Posterior cingulate gyrus (tissue), 11 donors: ENCODE results near the gene SAPCD2.

ENCODE experiments used
- DNase-seq, 10 donors: peaks; one replicate each; pipeline versions ENCODE4 v3.0.0 to v3.0.0-alpha.2; 2020 to 2021; ENCODE audit warnings: mixed read lengths in 3 of 10
- intact Hi-C: fragments of 100-400 bp; cut with DNase I; formaldehyde crosslinking; loops from one replicate; pipeline ENCODE4 v1.15.1; 2023

SAPCD2 gene

DNA sequence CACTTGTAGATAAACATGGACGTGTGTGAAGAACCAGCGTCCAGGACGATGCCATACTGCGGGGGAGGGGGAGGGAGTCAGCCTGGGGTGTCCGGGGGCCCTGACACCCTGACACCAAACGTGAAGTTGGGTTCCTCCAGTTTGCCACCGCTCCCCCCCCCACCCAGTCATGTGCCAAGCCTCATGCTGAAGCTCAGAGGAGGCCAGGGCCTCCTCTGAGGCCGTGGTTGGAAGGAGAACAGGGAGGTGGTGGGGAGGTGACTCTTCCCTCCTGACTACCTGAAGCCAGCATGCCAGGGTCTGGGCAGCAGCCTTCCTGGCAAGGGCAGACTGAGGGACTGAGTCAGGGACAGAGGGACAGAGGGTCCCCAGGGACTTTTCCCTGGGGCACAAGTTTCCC lies 18.1 kb downstream of the SAPCD2 start:
- intact Hi-C loops, result no loop called here
- DNase-seq, result no peak

DNA sequence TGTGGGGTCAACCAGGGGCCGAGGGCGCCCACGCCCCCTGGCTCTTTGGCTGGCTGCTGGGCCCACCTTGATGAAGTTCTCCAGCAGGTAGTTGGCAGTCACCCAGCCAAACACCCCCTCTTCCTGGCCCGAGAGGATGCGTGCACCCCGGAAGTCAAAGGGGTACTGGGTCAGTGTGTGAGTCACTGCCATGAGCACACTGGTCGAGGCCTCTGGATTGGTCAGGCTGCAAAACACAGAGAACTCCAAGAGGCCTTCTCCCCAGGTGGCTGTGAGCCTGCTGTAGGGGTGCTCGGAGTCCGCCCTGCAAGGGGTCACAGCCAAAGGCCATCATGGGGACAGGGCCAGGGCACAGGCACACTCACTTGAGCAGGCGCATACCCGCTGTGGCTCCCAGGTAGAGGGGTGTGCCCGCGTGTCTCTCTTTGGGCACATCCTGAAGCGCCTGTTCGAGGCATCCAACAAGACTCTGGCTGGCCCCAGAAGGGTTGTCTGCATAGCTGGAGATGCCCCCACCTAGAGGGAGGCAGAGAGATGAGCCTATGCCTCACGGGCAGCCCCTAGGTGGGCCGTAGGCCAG lies 19.1 kb downstream of the SAPCD2 start:
- DNase-seq, result no peak
- intact Hi-C loops, result no loop called here

GRCh38 chr9:137050570-137050969 lies 19.8 kb downstream of the SAPCD2 start:
- intact Hi-C loops, result no loop called here
- no peak for DNase-seq

DNA sequence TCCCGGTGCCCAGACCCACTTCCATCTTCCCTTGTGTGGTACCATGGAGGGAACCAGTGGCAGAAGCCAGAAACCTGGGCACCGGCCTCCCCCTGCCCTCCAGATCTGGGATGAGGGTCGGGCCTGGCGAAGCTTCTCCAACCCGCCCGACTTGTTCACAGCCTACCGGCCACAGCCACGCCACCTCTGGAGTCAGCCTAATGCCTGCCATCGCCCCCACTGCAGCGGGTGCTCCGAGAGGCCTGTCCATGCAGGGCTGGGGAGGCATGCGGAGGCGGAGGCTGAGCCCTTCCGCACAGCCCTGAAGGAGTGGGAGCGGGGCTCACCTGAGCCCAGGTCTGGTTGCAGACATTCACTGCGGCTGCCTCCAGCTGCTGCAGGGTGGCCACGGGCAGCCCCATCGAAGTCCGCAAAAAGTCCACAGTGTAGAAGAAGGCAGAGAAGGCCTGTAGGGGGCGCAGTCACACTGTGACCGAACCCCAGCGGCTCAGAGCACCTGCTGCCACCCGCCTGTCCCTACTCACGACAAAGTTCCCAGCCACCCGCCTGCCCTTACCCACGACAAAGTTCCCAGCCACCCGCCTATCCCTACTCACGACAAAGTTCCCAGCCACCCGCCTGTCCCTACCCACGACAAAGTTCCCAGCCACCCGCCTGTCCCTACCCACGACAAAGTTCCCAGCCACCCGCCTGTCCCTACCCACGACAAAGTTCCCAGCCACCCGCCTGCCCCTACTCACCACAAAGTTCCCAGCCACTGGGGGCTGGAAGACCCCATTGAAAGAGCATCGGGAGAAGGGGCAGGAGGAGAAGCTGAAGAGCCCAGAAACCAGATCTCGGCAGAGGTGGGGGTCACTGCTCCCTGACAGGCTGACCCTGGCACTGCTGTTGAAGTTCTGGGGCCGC lies 20.6 kb downstream of the SAPCD2 start:
- intact Hi-C loops, result loop anchor here (2.0 kb wide), 1 partner anchor 15 kb away; no protein-coding TSS in a partner anchor
- peak in 7 of 10 donors; percentile 70 to 95 (median 75) for DNase-seq

DNA sequence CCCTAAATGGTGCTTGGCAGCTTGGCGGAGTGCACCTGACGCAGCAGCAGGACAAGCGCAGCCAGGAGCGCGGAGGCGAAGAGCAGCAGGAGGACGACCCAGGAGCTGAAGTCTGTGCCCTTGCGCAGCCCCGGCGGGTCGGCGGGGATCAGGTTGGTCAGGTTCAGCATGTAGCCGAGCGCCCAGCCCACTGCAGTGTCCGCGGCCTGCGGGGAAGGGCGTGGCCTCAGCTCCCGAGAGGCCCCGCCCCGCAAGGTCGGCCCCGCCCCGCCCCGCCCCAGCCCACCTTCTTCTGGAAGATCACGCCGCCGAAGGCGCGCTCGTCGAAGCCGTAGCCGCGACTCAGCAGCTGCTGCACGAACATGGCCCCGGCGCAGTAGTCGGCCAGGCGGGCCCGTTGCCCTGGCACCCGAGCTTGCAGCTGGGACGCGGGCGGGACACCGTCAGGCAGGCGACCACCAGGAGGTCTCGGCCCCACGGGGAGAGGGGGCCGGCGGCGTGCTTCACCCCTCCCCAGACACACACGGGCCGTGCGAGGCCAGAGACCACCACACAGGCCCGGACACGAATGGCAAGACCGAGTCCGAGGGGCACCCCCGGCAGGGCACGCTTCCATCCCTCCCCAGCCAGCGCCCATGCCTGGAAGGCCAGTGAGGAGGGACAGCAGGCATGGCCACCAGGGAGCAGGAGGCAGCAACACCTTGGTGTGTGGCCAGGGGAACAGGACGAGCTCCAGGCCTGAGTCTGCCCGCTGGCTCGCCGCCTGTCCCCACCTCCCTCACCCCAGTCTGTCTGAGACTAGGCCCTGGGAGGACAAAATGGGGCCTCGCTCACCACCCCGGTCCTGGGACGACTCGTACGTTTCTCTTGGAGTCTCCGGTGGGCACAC lies 21.5 kb downstream of the SAPCD2 start:
- intact Hi-C loops, result loop anchor here (2.0 kb wide), 1 partner anchor 16 kb away; no protein-coding TSS in a partner anchor
- peak in 1 of 10 donors; percentile 41 for DNase-seq

DNA sequence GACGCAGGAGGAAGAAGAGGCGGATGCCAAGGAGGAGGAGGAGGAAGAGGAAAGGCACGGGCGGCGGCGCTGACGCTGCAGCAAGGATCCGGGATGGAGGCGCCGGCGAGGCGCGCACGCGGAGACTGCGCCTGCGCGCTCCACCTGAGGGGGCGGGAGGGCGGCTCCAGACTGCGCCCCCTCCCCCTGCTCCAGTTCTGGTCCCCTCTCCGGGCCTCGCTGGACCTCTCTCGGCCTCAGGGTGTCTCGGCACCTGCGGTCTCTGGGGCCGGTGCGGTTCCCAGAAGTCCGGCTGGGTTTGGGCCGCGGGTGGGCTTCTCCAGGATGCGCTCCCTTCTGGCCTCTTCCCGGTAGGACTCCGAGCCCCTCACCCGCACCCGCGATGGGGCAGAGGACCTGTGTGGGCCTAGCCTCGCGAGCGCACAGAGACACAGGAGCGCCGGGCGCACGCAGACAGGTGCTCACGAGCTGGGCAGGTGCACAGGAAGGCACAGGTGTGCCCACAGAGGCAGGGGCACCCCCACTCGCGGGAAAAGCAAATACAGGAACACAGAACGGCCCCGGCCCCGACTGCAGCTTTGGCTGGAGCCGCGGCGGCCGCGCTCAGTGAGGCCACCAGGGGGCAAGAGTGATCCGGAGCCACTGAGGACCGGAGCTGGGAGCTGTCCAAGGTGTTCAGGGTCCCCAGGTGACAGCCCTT lies 24.1 kb downstream of the SAPCD2 start, which contains the start of gene NPDC1:
Gene NPDC1 (minus strand): TSS at position 90 of the 700 bp plus-strand sequence. CDS start 188 bp downstream, outside the sequence.
- DNase-seq, result peak in 9 of 10 donors; percentile 72 to 96 (median 80)
- intact Hi-C loops, result no loop called here

- intact Hi-C loops, result no loop called here
- peak in 2 of 10 donors; percentile 89 to 93 for DNase-seq
Measured at GRCh38 chr9:137045294-137046087, 24.9 kb downstream of the SAPCD2 start.

DNA sequence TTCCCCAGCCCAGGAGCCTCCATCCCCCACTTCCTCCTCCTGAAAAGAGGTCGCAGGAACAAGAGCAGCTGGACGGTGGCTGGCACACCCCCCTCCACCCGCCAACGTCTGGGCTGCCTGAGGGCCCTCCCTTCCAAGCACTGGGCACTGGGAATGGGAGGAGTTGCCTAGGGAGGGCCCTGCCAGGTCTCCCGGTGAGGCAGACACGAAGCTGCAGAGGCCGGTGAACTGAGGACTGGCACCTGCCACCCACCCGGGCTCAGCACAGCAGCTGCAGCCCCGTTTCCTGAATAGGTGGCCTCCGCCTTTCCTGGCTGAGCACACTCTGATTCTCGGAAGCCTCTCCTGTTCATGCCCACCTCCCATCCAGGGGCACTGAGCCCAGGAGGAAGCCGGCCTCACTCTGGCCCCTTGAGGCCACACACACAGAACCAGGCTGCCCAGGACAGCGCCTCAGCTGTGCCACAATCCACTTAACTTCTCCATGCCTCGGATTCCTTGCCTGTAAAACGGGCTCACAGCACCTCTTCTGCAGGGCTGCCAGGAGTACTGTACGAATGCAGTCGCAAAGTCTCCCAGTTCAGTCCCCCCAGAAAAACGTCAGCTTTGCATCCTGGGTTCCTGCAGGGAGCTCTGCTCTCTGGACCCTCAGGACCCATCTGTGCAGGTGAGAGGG lies 25.7 kb downstream of the SAPCD2 start:
- DNase-seq, result peak in 5 of 10 donors; percentile 58 to 92 (median 86)
- intact Hi-C loops, result no loop called here

DNA sequence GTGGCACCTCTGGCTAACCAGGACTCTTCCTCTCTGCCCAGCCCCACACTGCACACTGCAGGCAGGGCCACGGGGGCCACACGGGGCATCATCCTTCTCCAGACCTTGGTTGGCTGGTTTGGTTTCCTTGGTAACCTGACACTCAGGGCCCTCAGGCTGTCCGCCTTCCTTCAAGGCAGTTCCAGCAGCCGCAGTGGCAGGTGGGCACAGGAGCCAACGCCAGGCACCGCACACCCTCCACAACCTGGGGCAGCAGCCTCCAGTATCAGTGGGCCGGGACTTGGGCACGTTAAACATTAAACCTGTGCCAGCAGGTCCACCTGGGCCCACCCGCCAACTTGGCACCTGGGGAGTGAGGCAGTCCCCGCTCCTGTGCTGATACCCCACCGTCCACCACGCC lies 26.3 kb downstream of the SAPCD2 start:
- intact Hi-C loops, result no loop called here
- DNase-seq, result no peak

- intact Hi-C loops, result no loop called here
- DNase-seq, result no peak
Measured at GRCh38 chr9:137042751-137043727, 27.3 kb downstream of the SAPCD2 start.

DNA sequence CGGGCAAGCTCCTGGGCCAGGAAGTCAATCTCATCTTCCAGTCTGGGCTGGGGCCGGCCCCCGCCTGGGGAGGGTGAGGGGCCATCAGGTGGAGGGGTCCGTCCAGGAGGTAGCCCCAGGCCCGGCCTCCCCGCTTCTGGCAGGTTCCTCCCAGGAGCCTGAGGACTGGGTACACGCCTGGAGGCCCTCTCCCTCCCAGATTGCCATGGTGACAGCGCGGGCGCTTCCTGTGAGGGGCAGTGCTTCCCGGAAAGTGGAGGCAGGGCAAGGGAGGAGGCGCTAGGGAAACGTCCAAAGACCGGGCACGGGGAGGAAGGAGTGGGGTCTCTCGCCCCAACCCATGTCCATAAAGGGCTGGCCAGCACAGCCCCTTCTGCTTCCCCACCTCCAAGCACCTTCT lies 29.2 kb downstream of the SAPCD2 start:
- DNase-seq, result no peak
- intact Hi-C loops, result no loop called here

- intact Hi-C loops, result no loop called here
- no peak for DNase-seq
Measured at GRCh38 chr9:137040568-137040967, 29.8 kb downstream of the SAPCD2 start.

GRCh38 chr9:137039611-137040366 lies 30.6 kb downstream of the SAPCD2 start:
- no peak for DNase-seq
- intact Hi-C loops, result no loop called here

GRCh38 chr9:137038916-137039315 lies 31.4 kb downstream of the SAPCD2 start:
- intact Hi-C loops, result no loop called here
- DNase-seq, result no peak

DNA sequence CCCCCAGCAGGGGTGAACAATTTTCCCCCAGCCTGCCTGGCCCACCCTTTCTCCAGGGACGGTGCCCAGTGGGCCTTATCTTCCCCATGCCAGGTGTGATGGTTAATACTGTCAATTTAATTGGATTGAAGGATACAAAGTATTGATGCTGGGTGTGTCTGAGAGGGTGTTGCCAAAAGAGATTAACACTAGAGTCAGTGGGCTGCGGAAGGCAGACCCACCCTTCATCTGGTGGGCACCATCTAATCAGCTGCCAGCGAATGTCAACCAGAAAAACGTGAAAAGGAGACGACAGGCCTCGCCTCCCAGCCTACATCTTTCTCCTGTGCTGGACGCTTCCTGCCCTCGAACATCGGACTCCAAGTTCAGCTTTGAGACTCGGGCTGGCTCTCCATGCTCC lies 32.9 kb downstream of the SAPCD2 start:
- DNase-seq, result no peak
- intact Hi-C loops, result no loop called here

DNA sequence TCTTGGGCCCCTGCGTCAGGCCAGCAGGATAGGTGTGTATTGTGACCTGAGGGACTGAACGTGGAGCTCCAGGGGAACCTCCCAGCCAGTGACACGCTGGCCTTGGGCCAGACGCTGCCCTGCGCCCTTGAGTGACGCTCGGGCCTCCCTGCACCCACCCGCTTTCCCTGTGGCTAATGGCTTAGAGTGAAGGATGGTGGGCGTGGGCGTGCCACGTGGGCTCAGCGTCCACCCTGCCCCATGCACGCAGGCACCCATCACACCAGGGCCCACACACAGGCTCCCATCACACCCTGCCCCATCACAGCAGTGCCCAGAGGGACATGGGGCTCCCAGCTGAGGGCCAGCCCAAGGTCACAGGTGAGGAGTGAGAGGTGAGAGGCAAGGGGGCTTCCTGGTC lies 33.3 kb downstream of the SAPCD2 start:
- DNase-seq, result no peak
- intact Hi-C loops, result no loop called here

GRCh38 chr9:137035937-137036336 lies 34.4 kb downstream of the SAPCD2 start:
- intact Hi-C loops, result loop anchor here (1.0 kb wide), 1 partner anchor 88 kb away; no protein-coding TSS in a partner anchor
- peak in 1 of 10 donors; percentile 86 for DNase-seq
